Hepatocyte (in vitro differentiated cells): ENCODE results near the gene C19orf25. TPM values are rescaled to one million over a fixed set of nuclear protein-coding genes. Genes with fewer than 3 reads are reported as not detected.

Experiments
- DNase-seq: peaks from one replicate; pipeline ENCODE4 v3.0.0-alpha.2; 2016; ENCODE audit warnings: low spot score
- H2AFZ ChIP-seq: fragments of 200-600 bp; sonication (generic); 2 replicates; pipeline ENCODE4 v1.6.0; 2016; ENCODE audit warnings: antibody characterized with exemption, mild to moderate bottlenecking
- H3K27ac ChIP-seq: fragments of 200-600 bp; sonication (generic); 2 replicates; pipeline ENCODE4 v1.5.1; 2016; ENCODE audit warnings: mild to moderate bottlenecking
- H3K27me3 ChIP-seq: fragments of 200-600 bp; sonication (generic); 2 replicates; pipeline ENCODE4 v1.6.1; 2016
- H3K36me3 ChIP-seq: fragments of 200-600 bp; sonication (generic); replicated peaks from 2 replicates; pipeline ENCODE4 v1.5.1; 2016; ENCODE audit warnings: low read depth; ENCODE audit not compliant: insufficient read depth
- H3K4me1 ChIP-seq: fragments of 200-600 bp; sonication (generic); 2 replicates; pipeline ENCODE4 v1.5.1; 2016; ENCODE audit warnings: mild to moderate bottlenecking, moderate library complexity; ENCODE audit not compliant: insufficient read depth
- H3K4me2 ChIP-seq: fragments of 200-600 bp; sonication (generic); 2 replicates; pipeline ENCODE4 v1.6.0; 2016
- H3K4me3 ChIP-seq: fragments of 200-600 bp; sonication (generic); 2 replicates; pipeline ENCODE4 v1.5.1; 2016; ENCODE audit warnings: mild to moderate bottlenecking
- H3K79me2 ChIP-seq: fragments of 200-600 bp; sonication (generic); 2 replicates; pipeline ENCODE4 v1.6.0; 2017; ENCODE audit warnings: mild to moderate bottlenecking
- H3K9me2 ChIP-seq: fragments of 200-600 bp; sonication (generic); replicated peaks from 2 replicates; pipeline ENCODE4 v1.6.0; 2017; ENCODE audit warnings: mild to moderate bottlenecking; ENCODE audit not compliant: insufficient read depth
- H3K9me3 ChIP-seq: fragments of 200-600 bp; sonication (generic); 2 replicates; pipeline ENCODE4 v1.5.1; 2016; ENCODE audit warnings: low read depth, mild to moderate bottlenecking
- H4K20me1 ChIP-seq: fragments of 200-600 bp; sonication (generic); 2 replicates; pipeline ENCODE4 v1.6.0; 2016; ENCODE audit warnings: mild to moderate bottlenecking; ENCODE audit not compliant: insufficient read depth, poor library complexity, severe bottlenecking
- CTCF ChIP-seq: fragments of 200-600 bp; sonication (generic); IDR thresholded peaks from 2 replicates; pipeline ENCODE4 v1.5.1; 2016; ENCODE audit warnings: antibody characterized with exemption, mild to moderate bottlenecking; ENCODE audit not compliant: poor library complexity
- EZH2 ChIP-seq: fragments of 200-600 bp; sonication (generic); IDR thresholded peaks from 2 replicates; pipeline ENCODE4 v1.6.1; 2016; ENCODE audit warnings: antibody characterized with exemption, mild to moderate bottlenecking, borderline replicate concordance
- EZH2phosphoT487 ChIP-seq: fragments of 200-600 bp; sonication (generic); IDR thresholded peaks from one replicate; pipeline ENCODE4 v1.6.1; 2018; ENCODE audit warnings: antibody characterized with exemption, mild to moderate bottlenecking, low read depth, moderate library complexity; ENCODE audit not compliant: unreplicated experiment, severe bottlenecking
- WGBS: methylation state at CpG from one replicate; pipeline ENCODE4 v1.1.6; 2016; ENCODE audit warnings: low lambda C conversion rate; ENCODE audit errors: missing lambda C conversion rate; 5-methylcytosine and 5-hydroxymethylcytosine counted together
- polyA plus RNA-seq: library from polyadenylated mRNA; unstranded; fragments of >200 nt; fragmentation: Nextera tagmentation; extraction: Ambion mirVana; gene quantifications from 2 replicates; pipeline ENCODE4 v1.2.1, GENCODE V29; 2016
- total RNA-seq: library from RNA; depleted of rRNA; stranded (reverse); fragments of >200 nt; gene quantifications from 2 replicates; pipeline ENCODE4 v1.2.3, GENCODE V29; 2014

The C19orf25 gene
- total and polyA plus RNA-seq, 2 experiments from 2014 or later = 36.3 to 43.6 TPM

GRCh38 chr19:1460033-1460995, 18.7 kb downstream of the C19orf25 start:
- Histone ChIP-seq H3K9me2 (no peaks in the 10 kb centered on the region), H3K4me1 (no peaks in the 10 kb centered on the region), H3K9me3 (no peaks in the 10 kb centered on the region), H3K79me2 (no peaks in the 10 kb centered on the region), H3K27ac (no peak overlapping the region), H3K4me2 (no peak overlapping the region), H4K20me1 (peaks cover 5% of the 10 kb centered on the region), H3K27me3 (peaks cover 28% of the 10 kb centered on the region), H2AFZ (no peak overlapping the region), H3K4me3 (no peak overlapping the region), H3K36me3 (no peaks in the 10 kb centered on the region)
- no peak for DNase-seq
- TF ChIP-seq EZH2phosphoT487 = no peak
- TF ChIP-seq EZH2 = no peak
- TF ChIP-seq CTCF = no peak
- 95% methylated on average over 36 of the region's 36 CpGs for WGBS

DNA sequence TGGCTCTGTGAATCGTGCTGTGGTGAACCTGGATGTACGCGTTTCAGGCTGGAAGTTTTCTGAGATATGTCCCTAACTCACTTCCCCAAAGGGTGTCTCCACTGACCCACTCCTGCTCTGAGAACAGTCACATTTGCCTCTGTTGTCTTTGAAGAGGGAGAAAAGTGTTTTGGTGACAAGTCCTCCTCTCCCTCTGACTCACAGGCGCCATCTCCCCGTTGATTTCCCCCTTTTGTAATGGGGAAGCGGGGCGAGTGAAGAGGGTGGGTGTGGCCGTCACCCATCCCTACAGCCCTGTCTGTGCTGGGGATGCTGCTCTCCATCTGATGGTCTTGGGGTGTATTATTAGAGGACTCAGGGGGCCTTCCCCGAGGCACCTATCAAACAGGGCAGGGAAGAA, 19.5 kb downstream of the C19orf25 start:
- TF ChIP-seq CTCF (no peak), EZH2 (no peak), EZH2phosphoT487 (no peak)
- H3K79me2 ChIP-seq = no peaks in the 10 kb centered on the region
- DNase-seq = no peak
- no peaks in the 10 kb centered on the region for H3K9me3 ChIP-seq
- H2AFZ ChIP-seq = no peak overlapping the region
- peaks cover 28% of the 10 kb centered on the region for H3K27me3 ChIP-seq
- H3K9me2 ChIP-seq = no peaks in the 10 kb centered on the region
- H3K4me2 ChIP-seq = no peak overlapping the region
- H3K36me3 ChIP-seq = no peaks in the 10 kb centered on the region
- WGBS = 75% methylated on average over 9 of the region's 9 CpGs
- H3K4me3 ChIP-seq = no peak overlapping the region
- H3K4me1 ChIP-seq = no peaks in the 10 kb centered on the region
- H4K20me1 ChIP-seq = no peaks in the 10 kb centered on the region
- H3K27ac ChIP-seq = no peak overlapping the region

- no peaks in the 10 kb centered on the region for H3K4me1 ChIP-seq
- TF ChIP-seq EZH2 = no peak
- no peak for TF ChIP-seq EZH2phosphoT487
- no peak for TF ChIP-seq CTCF
- no peak overlapping the region for H3K4me2 ChIP-seq
- no peak for DNase-seq
- 87% methylated on average over 12 of the region's 16 CpGs for WGBS
- no peak overlapping the region for H2AFZ ChIP-seq
- H4K20me1 ChIP-seq = no peaks in the 10 kb centered on the region
- H3K79me2 ChIP-seq = no peaks in the 10 kb centered on the region
- no peaks in the 10 kb centered on the region for H3K9me3 ChIP-seq
- H3K27me3 ChIP-seq = peaks cover 43% of the 10 kb centered on the region
- H3K4me3 ChIP-seq = no peak overlapping the region
- no peaks in the 10 kb centered on the region for H3K9me2 ChIP-seq
- no peaks in the 10 kb centered on the region for H3K36me3 ChIP-seq
- no peak overlapping the region for H3K27ac ChIP-seq
Observed at GRCh38 chr19:1457892-1458291, 21.1 kb downstream of the C19orf25 start.
